Measurements from ENCODE around the gene ZNF333.

DNA sequence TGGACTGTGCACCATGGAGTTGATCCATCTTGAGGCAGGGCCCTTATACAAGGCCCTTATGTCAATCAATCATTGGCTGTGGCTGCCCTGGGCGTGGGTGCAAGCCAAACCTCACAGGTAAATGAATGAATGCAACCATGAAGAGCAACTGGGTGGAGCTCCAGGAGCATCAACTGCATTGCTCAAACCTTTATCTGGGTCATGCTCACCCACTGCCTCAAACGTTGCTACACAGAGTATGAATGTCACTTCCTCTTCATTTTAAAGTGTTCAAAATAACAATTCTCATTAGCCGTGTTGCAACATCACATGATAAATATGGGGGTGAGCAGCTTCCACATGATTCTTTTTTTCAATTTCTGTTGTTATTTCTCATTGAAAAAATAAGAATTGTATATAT is 6.4 kb upstream of the ZNF333 start:
- TF ChIP-seq, protein P1, sequence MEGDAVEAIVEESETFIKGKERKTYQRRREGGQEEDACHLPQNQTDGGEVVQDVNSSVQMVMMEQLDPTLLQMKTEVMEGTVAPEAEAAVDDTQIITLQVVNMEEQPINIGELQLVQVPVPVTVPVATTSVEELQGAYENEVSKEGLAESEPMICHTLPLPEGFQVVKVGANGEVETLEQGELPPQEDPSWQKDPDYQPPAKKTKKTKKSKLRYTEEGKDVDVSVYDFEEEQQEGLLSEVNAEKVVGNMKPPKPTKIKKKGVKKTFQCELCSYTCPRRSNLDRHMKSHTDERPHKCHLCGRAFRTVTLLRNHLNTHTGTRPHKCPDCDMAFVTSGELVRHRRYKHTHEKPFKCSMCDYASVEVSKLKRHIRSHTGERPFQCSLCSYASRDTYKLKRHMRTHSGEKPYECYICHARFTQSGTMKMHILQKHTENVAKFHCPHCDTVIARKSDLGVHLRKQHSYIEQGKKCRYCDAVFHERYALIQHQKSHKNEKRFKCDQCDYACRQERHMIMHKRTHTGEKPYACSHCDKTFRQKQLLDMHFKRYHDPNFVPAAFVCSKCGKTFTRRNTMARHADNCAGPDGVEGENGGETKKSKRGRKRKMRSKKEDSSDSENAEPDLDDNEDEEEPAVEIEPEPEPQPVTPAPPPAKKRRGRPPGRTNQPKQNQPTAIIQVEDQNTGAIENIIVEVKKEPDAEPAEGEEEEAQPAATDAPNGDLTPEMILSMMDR (conservative IDR thresholded peaks at IDR 0.05; ENCODE audit: low read depth, low read length) = no peak
- TF ChIP-seq RAD21 (IDR thresholded peaks at IDR 0.05; ENCODE audit: low read length) (no peak), MAFK (IDR thresholded peaks at IDR 0.05; ENCODE audit: low read depth, low read length) (no peak), RFX5 (IDR thresholded peaks at IDR 0.05; ENCODE audit: low read depth, low read length) (no peak)

All from IMR-90 (cell line).